Gastroesophageal sphincter (tissue), 4 donors: ENCODE data around the gene TNKS1BP1. TPM values are rescaled to one million over a fixed set of nuclear protein-coding genes. Genes with fewer than 3 reads are reported as not detected.

ENCODE experiments used
- ATAC-seq: fragments of 150-250 bp; one replicate; pipeline ENCODE4 v1.9.1; 2016; ENCODE audit warnings: mild to moderate bottlenecking, moderate library complexity
- H3K27ac ChIP-seq, 4 donors: fragments of 200-600 bp; sonication (generic) in 3 of 4; 1 replicate in 3 of 4; 2 replicates in 1 of 4; pipeline ENCODE4 v1.5.1; 2016 to 2019
- H3K27me3 ChIP-seq: fragments of 200-600 bp; sonication (generic); one replicate; pipeline ENCODE4 v1.5.1; 2019
- H3K36me3 ChIP-seq, 2 donors: fragments of 200-600 bp; sonication (generic); one replicate each; pipeline ENCODE4 v1.5.1; 2019; ENCODE audit warnings: control low read depth in 1 of 2
- H3K4me1 ChIP-seq, 3 donors: fragments of 200-600 bp; sonication (generic); 1 replicate in 2 of 3; 2 replicates in 1 of 3; pipeline ENCODE4 v1.5.1; 2016 to 2019; ENCODE audit warnings: control low read depth in 2 of 3
- H3K4me3 ChIP-seq, 2 donors: fragments of 200-600 bp; sonication (generic); one replicate each; pipeline ENCODE4 v1.5.1; 2019; ENCODE audit warnings: mild to moderate bottlenecking in 1 of 2, moderate library complexity in 1 of 2
- H3K9me3 ChIP-seq, 3 donors: fragments of 200-600 bp; sonication (generic); one replicate each; pipeline ENCODE4 v1.5.1; 2017 to 2019; ENCODE audit warnings: control low read depth in 2 of 3
- CTCF ChIP-seq, 4 experiments: fragments of 200-600 bp in 2 of 4; fragments of 450-650 bp in 2 of 4; sonication (generic) in 1 of 4; IDR thresholded peaks; one replicate each; pipeline ENCODE4 v1.5.1; 2017 to 2019; ENCODE audit warnings: antibody characterized with exemption in 4 of 4, mild to moderate bottlenecking in 2 of 4, moderate library complexity in 2 of 4
- EP300 ChIP-seq: sonication (generic); formaldehyde crosslinking; IDR thresholded peaks from one replicate; pipeline ENCODE4 v1.6.1; 2017; ENCODE audit warnings: antibody characterized with exemption, mild to moderate bottlenecking
- POLR2A ChIP-seq, 2 donors: fragments of 450-650 bp; IDR thresholded peaks; one replicate each; pipeline ENCODE4 v1.6.1; 2017; ENCODE audit warnings: antibody characterized with exemption in 2 of 2, mild to moderate bottlenecking in 2 of 2, moderate library complexity in 1 of 2
- POLR2AphosphoS5 ChIP-seq: sonication (generic); formaldehyde crosslinking; IDR thresholded peaks from one replicate; pipeline ENCODE4 v1.6.1; 2017; ENCODE audit warnings: antibody characterized with exemption
- WGBS, 2 donors: methylation state at CpG; one replicate each; pipeline ENCODE4 v1.1.5; 2018; ENCODE audit warnings: low coverage in 1 of 2; 5-methylcytosine and 5-hydroxymethylcytosine counted together
- total RNA-seq, 4 donors: library from RNA; depleted of rRNA; stranded (reverse); fragments of >200 nt; gene quantifications; one replicate each; pipeline ENCODE4 v1.1.0, GENCODE V29; 2016

The TNKS1BP1 gene
- total RNA-seq, 4 donors from 2014 or later: 95.6 to 130 (median 108) TPM

DNA sequence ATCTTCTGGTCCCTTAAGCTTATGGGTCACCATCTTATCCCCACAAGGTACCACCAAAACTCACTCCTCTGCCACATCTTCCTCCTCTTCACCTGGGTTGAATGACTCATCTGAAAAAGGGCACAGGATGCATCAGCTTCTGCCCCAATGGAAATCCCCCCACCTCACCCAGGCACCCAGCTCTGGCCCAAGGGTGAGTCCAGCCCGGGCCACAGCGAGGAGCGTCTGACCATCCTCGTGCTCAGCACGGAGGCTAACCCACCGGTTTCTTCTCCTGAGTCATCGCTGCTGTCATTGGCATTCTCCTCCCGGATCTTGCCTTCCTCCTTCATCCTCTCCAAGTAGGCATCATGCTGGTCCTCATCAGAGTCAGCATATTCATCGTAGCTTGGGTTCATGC, 5.3 kb upstream of the TNKS1BP1 start:
- no peak for ATAC-seq
- Histone ChIP-seq H3K9me3 (no peaks in the 10 kb centered on the region), H3K27me3 (no peaks in the 10 kb centered on the region), H3K36me3 (peaks cover 0 to 86% of the 10 kb centered on the region in 2 donors), H3K4me1 (peaks cover 7 to 36% (median 19%) of the 10 kb centered on the region in 3 donors), H3K27ac (no peak overlapping the region), H3K4me3 (no peak overlapping the region)
- 81% methylated on average over 5 of the region's 9 CpGs; no CpG with 5 or more reads in 1 of the 2 donors for WGBS, 2 donors
- no peak for TF ChIP-seq EP300
- no peak for TF ChIP-seq CTCF (IDR thresholded peaks at IDR 0.05)
- TF ChIP-seq POLR2A (IDR thresholded peaks at IDR 0.05): no peak
- no peak for TF ChIP-seq POLR2AphosphoS5

DNA sequence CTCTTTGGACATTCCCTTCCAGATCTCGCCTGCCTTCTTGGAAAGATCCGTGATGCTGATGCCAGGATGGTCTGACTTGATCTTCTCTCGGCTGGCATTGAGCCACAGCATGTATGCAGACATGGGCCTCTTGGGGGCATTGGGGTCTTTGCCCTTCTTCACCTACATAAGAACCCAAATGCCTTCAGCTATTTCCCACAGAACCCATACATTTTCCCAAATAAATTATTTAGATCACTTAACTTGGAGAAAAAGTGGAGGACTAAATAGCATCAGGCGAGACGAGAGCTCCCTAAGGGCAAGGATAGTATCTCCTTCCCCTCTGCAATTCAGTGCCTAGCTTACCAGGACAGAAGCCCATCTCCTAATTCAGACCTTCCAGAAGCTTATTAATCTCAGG, 3.0 kb upstream of the TNKS1BP1 start:
- TF ChIP-seq POLR2AphosphoS5: no peak
- no peak for TF ChIP-seq POLR2A (IDR thresholded peaks at IDR 0.05)
- no peak for TF ChIP-seq CTCF (IDR thresholded peaks at IDR 0.05)
- no peak for TF ChIP-seq EP300
- no peak overlapping the region for H3K4me3 ChIP-seq
- H3K36me3 ChIP-seq: peaks cover 0 to 70% of the 10 kb centered on the region in 2 donors
- ATAC-seq: no peak
- H3K4me1 ChIP-seq: peaks cover 7 to 32% (median 14%) of the 10 kb centered on the region in 3 donors
- 86 to 95% methylated on average over 4 to 5 of the region's 5 CpGs for WGBS, 2 donors
- peak overlapping the region in 3 of 4 donors; percentile 97 to 98 (median 97) for H3K27ac ChIP-seq
- no peaks in the 10 kb centered on the region for H3K27me3 ChIP-seq
- no peaks in the 10 kb centered on the region for H3K9me3 ChIP-seq

GRCh38 chr11:57325735-57326048, 940 bp upstream of the TNKS1BP1 start:
- H3K4me3 ChIP-seq: peak overlapping the region; percentile 38 to 96
- WGBS, 2 donors: 3% methylated on average over 5 of the region's 6 CpGs; no CpG with 5 or more reads in 1 of the 2 donors
- peak; percentile 33 for ATAC-seq
- H3K36me3 ChIP-seq: peaks cover 0 to 50% of the 10 kb centered on the region in 2 donors
- H3K9me3 ChIP-seq: no peaks in the 10 kb centered on the region
- TF ChIP-seq POLR2A (IDR thresholded peaks at IDR 0.05): no peak
- TF ChIP-seq POLR2AphosphoS5: peak; percentile 88
- H3K27ac ChIP-seq: peak overlapping the region; percentile 92 to 98 (median 97)
- no peaks in the 10 kb centered on the region for H3K27me3 ChIP-seq
- peaks cover 7 to 53% (median 28%) of the 10 kb centered on the region in 3 donors for H3K4me1 ChIP-seq

DNA sequence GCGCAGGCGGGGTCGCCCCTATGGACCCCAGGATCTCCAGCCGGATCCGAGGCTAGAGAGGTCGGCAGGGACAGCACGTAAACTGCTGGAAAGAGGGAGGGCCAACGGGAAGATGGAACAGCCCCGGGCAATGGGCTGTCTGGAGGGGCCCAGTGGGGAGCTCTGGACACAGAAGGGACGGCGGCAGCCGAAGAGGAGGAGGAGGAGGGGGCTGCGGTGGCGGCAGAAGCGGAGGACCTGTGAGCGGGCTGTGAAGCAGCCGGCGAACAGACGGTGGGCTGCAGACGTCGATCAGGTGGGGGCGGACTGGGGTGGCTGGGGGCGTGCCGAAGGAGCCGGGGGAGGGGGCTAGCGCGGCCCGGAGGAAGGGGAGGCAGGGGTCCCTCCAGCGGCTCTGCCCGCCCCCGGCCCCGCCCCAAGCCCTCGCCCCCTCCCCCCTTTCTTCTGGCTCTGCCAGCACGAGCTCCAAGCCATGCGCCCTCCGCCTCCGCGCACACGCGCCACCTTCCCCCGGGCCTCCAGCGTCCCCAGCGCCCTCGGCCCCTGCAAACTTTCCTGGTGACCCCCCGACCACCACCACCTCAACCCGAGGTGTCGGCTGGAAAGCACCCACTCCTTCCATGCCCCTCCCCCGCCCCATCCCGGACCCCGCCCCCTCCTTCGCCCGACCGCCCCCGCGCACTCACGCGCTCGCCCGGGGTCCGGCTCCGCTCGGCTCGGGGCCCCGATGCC, 432 bp downstream of the TNKS1BP1 start:
- peaks cover 0 to 50% of the 10 kb centered on the region in 2 donors for H3K36me3 ChIP-seq
- H3K4me1 ChIP-seq: peaks cover 7 to 66% (median 37%) of the 10 kb centered on the region in 3 donors
- H3K9me3 ChIP-seq: no peaks in the 10 kb centered on the region
- WGBS, 2 donors: 2 to 5% methylated on average over 4 to 8 of the region's 64 CpGs
- no peaks in the 10 kb centered on the region for H3K27me3 ChIP-seq
- H3K4me3 ChIP-seq: peak overlapping the region; percentile 85 to 96
- H3K27ac ChIP-seq: peak overlapping the region; percentile 86 to 98 (median 97)
- ATAC-seq: no peak
- TF ChIP-seq POLR2A (IDR thresholded peaks at IDR 0.05): no peak
- TF ChIP-seq EP300: no peak
- TF ChIP-seq CTCF (IDR thresholded peaks at IDR 0.05): no peak
- TF ChIP-seq POLR2AphosphoS5: no peak

DNA sequence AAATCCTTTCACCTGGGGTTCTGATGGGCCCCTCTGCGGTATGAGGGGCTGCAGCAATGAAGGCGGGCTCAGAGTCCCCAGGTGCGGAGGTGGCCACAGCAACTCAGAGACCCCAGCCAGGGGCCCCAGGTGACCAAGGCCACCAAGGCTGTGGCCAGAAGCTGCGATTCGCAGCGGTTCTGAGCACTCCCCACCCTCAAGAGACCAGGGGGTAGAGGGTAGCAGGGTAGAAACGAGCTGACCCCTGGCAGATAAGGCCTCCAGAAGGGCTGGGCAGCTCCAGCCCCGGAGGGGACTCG, 948 bp downstream of the TNKS1BP1 start:
- peak overlapping the region; percentile 86 to 98 (median 97) for H3K27ac ChIP-seq
- no peaks in the 10 kb centered on the region for H3K9me3 ChIP-seq
- peaks cover 0 to 50% of the 10 kb centered on the region in 2 donors for H3K36me3 ChIP-seq
- peaks cover 7 to 72% (median 41%) of the 10 kb centered on the region in 3 donors for H3K4me1 ChIP-seq
- 23 to 40% methylated on average over 1 to 3 of the region's 9 CpGs for WGBS, 2 donors
- TF ChIP-seq CTCF (IDR thresholded peaks at IDR 0.05): no peak
- no peak for TF ChIP-seq POLR2A (IDR thresholded peaks at IDR 0.05)
- TF ChIP-seq POLR2AphosphoS5: no peak
- no peak for TF ChIP-seq EP300
- H3K27me3 ChIP-seq: no peaks in the 10 kb centered on the region
- H3K4me3 ChIP-seq: peak overlapping the region; percentile 85 to 96
- ATAC-seq: no peak
